NCI-H187 (cell line): ENCODE results near the gene KLHDC4.
"Not testable (repeated sequence)": the region's sequence is repeated elsewhere in the genome, so short reads cannot be mapped to it uniquely, and the experiment has no call there.

ENCODE experiments used
- DNase-seq, 2 experiments: peaks; one replicate each; lab custom pipeline; 2025; lab: John Stamatoyannopoulos, UW

KLHDC4 gene

GRCh38 chr16:87684106-87684677, 81.6 kb downstream of the KLHDC4 start:
- DNase-seq, result no peak

GRCh38 chr16:87682852-87683399, 82.9 kb downstream of the KLHDC4 start:
- DNase-seq, result no peak

- no peak for DNase-seq
Measured at GRCh38 chr16:87681981-87682570, 83.7 kb downstream of the KLHDC4 start.

- DNase-seq, result not testable (repeated sequence)
Measured at GRCh38 chr16:87681051-87681602, 84.7 kb downstream of the KLHDC4 start.

- DNase-seq, result no peak
Measured at GRCh38 chr16:87680272-87680644, 85.5 kb downstream of the KLHDC4 start.

GRCh38 chr16:87679593-87680271, 86.1 kb downstream of the KLHDC4 start:
- no peak for DNase-seq

- no peak for DNase-seq
Measured at GRCh38 chr16:87678618-87679017, 87.2 kb downstream of the KLHDC4 start.

GRCh38 chr16:87677830-87678229, 88.0 kb downstream of the KLHDC4 start:
- no peak for DNase-seq

GRCh38 chr16:87675111-87675719, 90.6 kb downstream of the KLHDC4 start:
- DNase-seq, result no peak

GRCh38 chr16:87674419-87674818, 91.4 kb downstream of the KLHDC4 start:
- DNase-seq, result no peak

- DNase-seq, result no peak
Measured at GRCh38 chr16:87671715-87672270, 94.0 kb downstream of the KLHDC4 start.

- no peak for DNase-seq
Measured at GRCh38 chr16:87671221-87671620, 94.6 kb downstream of the KLHDC4 start.

- DNase-seq, result no peak
Measured at GRCh38 chr16:87669672-87670071, 96.1 kb downstream of the KLHDC4 start.

GRCh38 chr16:87667946-87668345, 97.8 kb downstream of the KLHDC4 start:
- DNase-seq, result no peak

GRCh38 chr16:87667443-87667842, 98.3 kb downstream of the KLHDC4 start:
- DNase-seq, result no peak

GRCh38 chr16:87666919-87667318, 98.9 kb downstream of the KLHDC4 start:
- no peak for DNase-seq

- DNase-seq, result no peak
Measured at GRCh38 chr16:87665193-87665592, 100.6 kb downstream of the KLHDC4 start.

- no peak for DNase-seq
Measured at GRCh38 chr16:87664792-87665191, 101.0 kb downstream of the KLHDC4 start.

- DNase-seq, result no peak
Measured at GRCh38 chr16:87662254-87663204, 103.3 kb downstream of the KLHDC4 start.

GRCh38 chr16:87661561-87661960, 104.2 kb downstream of the KLHDC4 start:
- DNase-seq, result no peak
